Gastrocnemius medialis (tissue), 4 donors: ENCODE data around the gene PLA2G12A. TPM values are rescaled to one million over a fixed set of nuclear protein-coding genes. Genes with fewer than 3 reads are reported as not detected.

Source experiments
- ATAC-seq, 2 donors: fragments of 150-250 bp; one replicate each; pipeline ENCODE4 v1.9.1; 2016
- DNase-seq, 2 donors: peaks; one replicate each; pipeline ENCODE4 v3.0.0-alpha.2; 2019
- H3K27ac ChIP-seq, 4 donors: fragments of 200-600 bp; sonication (generic); 1 replicate in 1 of 4; 2 replicates in 3 of 4; pipeline ENCODE4 v1.5.1; 2016 to 2018; ENCODE audit warnings: mild to moderate bottlenecking in 2 of 4, moderate library complexity in 1 of 4
- H3K27me3 ChIP-seq, 3 donors: fragments of 200-600 bp; sonication (generic) in 2 of 3; 1 replicate in 1 of 3; 2 replicates in 2 of 3; pipeline versions ENCODE4 v1.5.1 to v1.6.0; 2016 to 2019; ENCODE audit warnings: mild to moderate bottlenecking in 1 of 3, moderate library complexity in 1 of 3
- H3K36me3 ChIP-seq, 2 donors: fragments of 200-600 bp; sonication (generic) in 1 of 2; one replicate each; pipeline ENCODE4 v1.5.1; 2017 to 2018
- H3K4me1 ChIP-seq, 2 donors: fragments of 200-600 bp; sonication (generic) in 1 of 2; one replicate each; pipeline ENCODE4 v1.5.1; 2016 to 2017; ENCODE audit warnings: mild to moderate bottlenecking in 2 of 2
- H3K4me3 ChIP-seq, 4 donors: fragments of 200-600 bp; sonication (generic) in 3 of 4; 1 replicate in 1 of 4; 2 replicates in 3 of 4; pipeline ENCODE4 v1.5.1; 2016 to 2019; ENCODE audit warnings: mild to moderate bottlenecking in 2 of 4
- H3K9me3 ChIP-seq, 3 donors: fragments of 200-600 bp; sonication (generic) in 2 of 3; 1 replicate in 1 of 3; 2 replicates in 2 of 3; pipeline ENCODE4 v1.5.1; 2016 to 2019
- CTCF ChIP-seq, 5 experiments: fragments of 450-650 bp in 3 of 5; fragments of 200-600 bp in 2 of 5; sonication (generic) in 2 of 5; IDR thresholded peaks in 4 of 5; conservative IDR thresholded peaks in 1 of 5; 1 replicate in 4 of 5; 2 replicates in 1 of 5; pipeline ENCODE4 v1.5.1; 2016 to 2019; ENCODE audit warnings: antibody characterized with exemption in 5 of 5, mild to moderate bottlenecking in 3 of 5, moderate library complexity in 3 of 5
- POLR2A ChIP-seq, 2 donors: fragments of 450-650 bp; IDR thresholded peaks; one replicate each; pipeline ENCODE4 v1.6.1; 2017; ENCODE audit warnings: antibody characterized with exemption in 2 of 2, mild to moderate bottlenecking in 2 of 2, moderate library complexity in 2 of 2
- in situ Hi-C, 4 donors: fragments of 200-750 bp; cut with MboI; loops; one replicate each; pipeline versions ENCODE4 v1.15.0 to v1.8.0; 2017; ENCODE audit warnings: low sequenced_read_pairs in 4 of 4
- intact Hi-C: fragments of 100-400 bp; cut with DNase I; formaldehyde crosslinking; loops from one replicate; pipeline ENCODE4 v1.15.1; 2023; ENCODE audit warnings: low total_unique reads
- total RNA-seq, 4 donors: library from RNA; depleted of rRNA; stranded (reverse); fragments of >200 nt; gene quantifications; one replicate each; pipeline versions ENCODE4 v1.1.0 to v1.2.3, GENCODE V29; 2016

The PLA2G12A gene
- total RNA-seq, 4 donors from 2014 or later, result 26.7 to 83.1 (median 57.6) TPM

GRCh38 chr4:109745830-109746229 lies 16.0 kb upstream of the PLA2G12A start:
- in situ Hi-C loops, result no loop called here
- Histone ChIP-seq H3K4me3 (no peak overlapping the region), H3K4me1 (no peaks in the 10 kb centered on the region), H3K9me3 (no peaks in the 10 kb centered on the region), H3K36me3 (no peaks in the 10 kb centered on the region), H3K27me3 (no peaks in the 10 kb centered on the region), H3K27ac (no peak overlapping the region)
- TF ChIP-seq POLR2A (IDR thresholded peaks at IDR 0.05), result no peak
- TF ChIP-seq CTCF (IDR thresholded peaks at IDR 0.05 in 4 of 5, conservative IDR thresholded peaks at IDR 0.05 in 1 of 5), result no peak
- ATAC-seq, result no peak
- no peak for DNase-seq
- intact Hi-C loops, result no loop called here

- Histone ChIP-seq H3K27ac (no peak overlapping the region), H3K4me1 (no peaks in the 10 kb centered on the region), H3K36me3 (no peaks in the 10 kb centered on the region), H3K27me3 (no peaks in the 10 kb centered on the region), H3K4me3 (no peak overlapping the region), H3K9me3 (no peaks in the 10 kb centered on the region)
- intact Hi-C loops, result no loop called here
- ATAC-seq, result no peak
- DNase-seq, result no peak
- in situ Hi-C loops, result loop anchor here in 1 of 4 donors (10.0 kb wide), 1 partner anchor 75 kb away; the partner anchor contains the start of gene GAR1
- TF ChIP-seq CTCF (IDR thresholded peaks at IDR 0.05 in 4 of 5, conservative IDR thresholded peaks at IDR 0.05 in 1 of 5) (no peak), POLR2A (IDR thresholded peaks at IDR 0.05) (no peak)
These were observed 9.7 kb upstream of the PLA2G12A start for GRCh38 chr4:109739547-109739946.

- Histone ChIP-seq H3K27ac (no peak overlapping the region), H3K4me1 (no peaks in the 10 kb centered on the region), H3K4me3 (no peak overlapping the region), H3K9me3 (no peaks in the 10 kb centered on the region), H3K36me3 (no peaks in the 10 kb centered on the region), H3K27me3 (no peaks in the 10 kb centered on the region)
- intact Hi-C loops, result no loop called here
- TF ChIP-seq POLR2A (IDR thresholded peaks at IDR 0.05), result no peak
- no peak for TF ChIP-seq CTCF (IDR thresholded peaks at IDR 0.05 in 4 of 5, conservative IDR thresholded peaks at IDR 0.05 in 1 of 5)
- no peak for ATAC-seq
- no peak for DNase-seq
- in situ Hi-C loops, result loop anchor here in 1 of 4 donors (10.0 kb wide), 1 partner anchor 77 kb away; the partner anchor contains the start of gene GAR1
These were observed 8.4 kb upstream of the PLA2G12A start for GRCh38 chr4:109738104-109738872.

GRCh38 chr4:109735566-109736365 lies 5.9 kb upstream of the PLA2G12A start:
- peaks cover 0 to 4% of the 10 kb centered on the region in 2 donors for H3K4me1 ChIP-seq
- H3K4me3 ChIP-seq, result no peak overlapping the region
- no peak overlapping the region for H3K27ac ChIP-seq
- H3K27me3 ChIP-seq, result no peaks in the 10 kb centered on the region
- TF ChIP-seq CTCF (IDR thresholded peaks at IDR 0.05 in 4 of 5, conservative IDR thresholded peaks at IDR 0.05 in 1 of 5), result no peak
- no peak for TF ChIP-seq POLR2A (IDR thresholded peaks at IDR 0.05)
- H3K9me3 ChIP-seq, result no peaks in the 10 kb centered on the region
- no peaks in the 10 kb centered on the region for H3K36me3 ChIP-seq
- ATAC-seq (no peak), DNase-seq (no peak)
- in situ Hi-C loops, result loop anchor here in 1 of 4 donors (10.0 kb wide), 1 partner anchor 79 kb away; the partner anchor contains the start of gene GAR1
- intact Hi-C loops, result no loop called here
